Tibial artery (tissue), 4 donors: ENCODE results near the gene RAVER2.
"Not testable (repeated sequence)": the region's sequence is repeated elsewhere in the genome, so short reads cannot be mapped to it uniquely, and the experiment has no call there.

ENCODE experiments used
- DNase-seq, 2 donors: peaks; one replicate each; pipeline ENCODE4 v3.0.0-alpha.2; 2019
- H3K27ac ChIP-seq, 2 donors: fragments of 200-600 bp; sonication (generic) in 1 of 2; 1 replicate in 1 of 2; 2 replicates in 1 of 2; pipeline ENCODE4 v1.5.1; 2018 to 2019; ENCODE audit warnings: mild to moderate bottlenecking in 1 of 2
- H3K27me3 ChIP-seq, 2 donors: fragments of 200-600 bp; sonication (generic) in 1 of 2; one replicate each; pipeline versions ENCODE4 v1.5.1 to v1.6.0; 2016 to 2019
- H3K36me3 ChIP-seq, 3 donors: fragments of 200-600 bp; sonication (generic) in 2 of 3; one replicate each; pipeline ENCODE4 v1.5.1; 2016 to 2019; ENCODE audit warnings: mild to moderate bottlenecking in 2 of 3
- H3K4me1 ChIP-seq, 4 donors: fragments of 200-600 bp; sonication (generic) in 2 of 4; 1 replicate in 3 of 4; 2 replicates in 1 of 4; pipeline ENCODE4 v1.5.1; 2016 to 2019
- H3K4me3 ChIP-seq, 2 donors: fragments of 200-600 bp; sonication (generic) in 1 of 2; 1 replicate in 1 of 2; 2 replicates in 1 of 2; pipeline ENCODE4 v1.5.1; 2018 to 2019; ENCODE audit warnings: mild to moderate bottlenecking in 2 of 2
- H3K9me3 ChIP-seq, 3 donors: fragments of 200-600 bp; sonication (generic) in 1 of 3; one replicate each; pipeline ENCODE4 v1.5.1; 2016 to 2019
- CTCF ChIP-seq, 2 experiments: fragments of 200-600 bp in 1 of 2; fragments of 450-650 bp in 1 of 2; IDR thresholded peaks; one replicate each; pipeline ENCODE4 v1.5.1; 2017 to 2019; ENCODE audit warnings: antibody characterized with exemption in 2 of 2, mild to moderate bottlenecking in 1 of 2, moderate library complexity in 1 of 2
- intact Hi-C: fragments of 100-400 bp; cut with DNase I; formaldehyde crosslinking; loops from one replicate; pipeline ENCODE4 v1.15.0; 2023; ENCODE audit warnings: low total_unique reads

Gene RAVER2

DNA sequence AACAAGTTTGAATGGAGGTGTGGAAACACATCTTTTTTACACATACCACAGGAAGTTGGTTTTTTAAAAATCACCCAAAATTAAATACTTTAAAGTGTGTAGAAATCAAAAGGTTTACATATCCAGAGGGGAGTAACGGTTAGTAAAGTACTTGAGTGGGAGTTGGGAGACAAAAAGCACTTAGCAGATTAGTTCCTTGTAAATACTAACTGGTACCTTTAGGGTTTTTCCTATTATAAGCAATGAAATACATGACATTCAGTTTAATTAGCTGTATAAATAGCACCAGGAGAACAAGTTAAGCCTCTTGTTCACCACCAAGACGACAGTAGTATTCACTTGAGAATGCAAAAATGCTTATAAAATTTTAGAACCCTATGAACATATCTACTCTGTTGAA is 23.7 kb upstream of the RAVER2 start:
- no peak for DNase-seq
- intact Hi-C loops: no loop called here
- H3K9me3 ChIP-seq: no peaks in the 10 kb centered on the region
- TF ChIP-seq CTCF (IDR thresholded peaks at IDR 0.05): no peak
- H3K27me3 ChIP-seq: no peaks in the 10 kb centered on the region
- H3K4me3 ChIP-seq: no peak overlapping the region
- H3K27ac ChIP-seq: no peak overlapping the region
- no peaks in the 10 kb centered on the region for H3K36me3 ChIP-seq
- no peaks in the 10 kb centered on the region for H3K4me1 ChIP-seq

GRCh38 chr1:64721576-64722145 is 23.2 kb upstream of the RAVER2 start:
- H3K9me3 ChIP-seq: no peaks in the 10 kb centered on the region
- no peak overlapping the region for H3K27ac ChIP-seq
- intact Hi-C loops: no loop called here
- no peak for TF ChIP-seq CTCF (IDR thresholded peaks at IDR 0.05)
- H3K4me1 ChIP-seq: no peaks in the 10 kb centered on the region
- no peaks in the 10 kb centered on the region for H3K27me3 ChIP-seq
- H3K36me3 ChIP-seq: no peaks in the 10 kb centered on the region
- no peak for DNase-seq
- no peak overlapping the region for H3K4me3 ChIP-seq

DNA sequence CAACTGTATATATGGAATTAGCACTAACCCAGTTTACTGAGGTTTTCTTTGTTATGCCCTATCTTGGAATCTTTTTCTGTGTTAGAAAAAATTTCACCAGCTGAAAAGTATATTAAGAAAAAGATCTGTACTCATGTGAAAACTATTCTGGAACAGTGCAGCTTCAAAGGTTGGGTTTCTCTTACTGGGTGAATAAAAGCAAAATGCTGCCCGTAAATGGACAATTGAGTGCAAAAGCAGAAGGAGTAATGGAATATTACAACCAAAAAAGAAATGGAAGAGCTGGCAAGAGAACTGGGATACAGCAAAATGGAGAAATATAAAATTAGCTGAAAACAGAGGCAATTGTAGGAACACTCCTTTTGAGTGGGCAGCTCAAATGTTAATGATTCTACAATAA is 17.0 kb upstream of the RAVER2 start:
- no peaks in the 10 kb centered on the region for H3K27me3 ChIP-seq
- H3K36me3 ChIP-seq: no peaks in the 10 kb centered on the region
- H3K4me3 ChIP-seq: no peak overlapping the region
- no peak for TF ChIP-seq CTCF (IDR thresholded peaks at IDR 0.05)
- H3K27ac ChIP-seq: peak overlapping the region in 1 of 2 donors; percentile 23
- H3K9me3 ChIP-seq: no peaks in the 10 kb centered on the region
- H3K4me1 ChIP-seq: peaks cover 0 to 13% (median 0%) of the 10 kb centered on the region in 4 donors
- intact Hi-C loops: no loop called here
- no peak for DNase-seq

DNA sequence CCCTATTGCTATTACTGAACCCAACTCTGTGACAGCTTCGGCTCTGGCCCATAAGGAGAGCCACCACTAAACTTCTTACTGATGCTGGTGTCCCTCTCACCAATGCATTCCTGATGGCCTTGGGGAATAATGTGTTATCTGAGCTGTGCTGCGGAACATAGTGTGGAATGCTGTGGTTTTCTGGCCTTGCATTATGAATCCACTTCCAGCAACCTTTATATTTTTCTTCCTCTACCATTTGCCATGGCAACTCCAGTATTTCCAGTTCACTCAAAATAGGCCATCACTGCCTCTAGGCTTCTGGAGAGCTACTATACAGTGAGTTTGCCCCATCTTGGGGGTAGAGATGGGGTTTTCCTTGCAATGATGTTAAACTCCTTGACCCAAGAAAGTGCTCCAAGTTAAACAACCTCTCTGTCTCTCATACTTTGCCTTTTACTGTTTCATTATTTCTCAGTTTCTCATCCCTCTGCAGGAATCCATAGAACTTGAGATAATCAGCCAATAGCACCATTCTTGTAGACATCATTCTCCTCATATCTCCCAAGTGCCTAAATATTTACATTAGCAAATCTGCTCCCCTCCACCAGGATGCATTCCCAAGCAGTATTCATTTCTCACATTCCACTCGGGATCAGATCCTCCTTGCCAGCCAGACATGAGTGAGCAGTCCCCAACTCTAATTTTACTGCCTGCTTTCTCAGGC is 11.1 kb upstream of the RAVER2 start:
- no peaks in the 10 kb centered on the region for H3K36me3 ChIP-seq
- H3K27ac ChIP-seq: no peak overlapping the region
- H3K4me1 ChIP-seq: peaks cover 0 to 8% (median 0%) of the 10 kb centered on the region in 4 donors
- TF ChIP-seq CTCF (IDR thresholded peaks at IDR 0.05): no peak
- DNase-seq: no peak
- H3K27me3 ChIP-seq: no peaks in the 10 kb centered on the region
- H3K9me3 ChIP-seq: no peaks in the 10 kb centered on the region
- intact Hi-C loops: no loop called here
- H3K4me3 ChIP-seq: no peak overlapping the region

DNA sequence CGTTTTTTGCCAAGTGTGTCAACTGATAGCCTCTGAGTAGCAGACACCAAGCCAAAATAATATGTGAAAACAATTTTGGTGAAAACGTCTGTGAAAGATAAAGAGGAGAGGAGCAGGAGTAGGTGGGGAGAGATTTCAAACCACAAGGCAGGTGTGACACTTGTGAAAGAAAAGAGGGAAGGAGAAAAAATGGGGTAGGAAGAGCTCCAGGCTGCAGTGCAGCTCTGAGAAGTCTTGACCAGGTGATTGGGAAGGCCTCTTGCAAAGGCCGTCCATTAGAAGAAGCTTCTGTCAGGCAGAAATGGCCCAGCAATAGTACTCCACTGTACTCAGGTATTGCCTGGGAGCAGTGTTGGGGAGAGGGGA is 10.6 kb upstream of the RAVER2 start:
- no peak overlapping the region for H3K4me3 ChIP-seq
- no peaks in the 10 kb centered on the region for H3K36me3 ChIP-seq
- H3K4me1 ChIP-seq: peaks cover 0 to 8% (median 0%) of the 10 kb centered on the region in 4 donors
- no peak overlapping the region for H3K27ac ChIP-seq
- H3K9me3 ChIP-seq: no peaks in the 10 kb centered on the region
- no peaks in the 10 kb centered on the region for H3K27me3 ChIP-seq
- intact Hi-C loops: no loop called here
- no peak for DNase-seq
- no peak for TF ChIP-seq CTCF (IDR thresholded peaks at IDR 0.05)

DNA sequence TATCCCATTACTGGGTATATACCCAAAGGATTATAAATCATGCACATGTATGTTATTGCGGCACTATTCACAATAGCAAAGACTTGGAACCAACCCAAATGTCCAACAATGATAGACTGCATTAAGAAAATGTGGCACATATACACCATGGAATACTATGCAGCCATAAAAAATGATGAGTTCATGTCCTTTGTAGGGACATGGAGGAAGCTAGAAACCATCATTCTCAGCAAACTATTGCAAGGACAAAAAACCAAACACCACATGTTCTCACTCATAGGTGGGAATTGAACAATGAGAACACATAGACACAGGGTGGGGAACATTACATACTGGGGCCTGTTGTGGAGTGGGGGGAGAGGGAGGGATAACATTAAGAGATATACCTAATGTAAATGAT is 4.2 kb upstream of the RAVER2 start:
- not testable (repeated sequence) for H3K27ac ChIP-seq, H3K9me3 ChIP-seq, H3K4me3 ChIP-seq, DNase-seq, H3K27me3 ChIP-seq, H3K4me1 ChIP-seq, H3K36me3 ChIP-seq
- intact Hi-C loops: loop anchor here (10.0 kb wide), 1 partner anchor 84 kb away; no protein-coding TSS in a partner anchor
